H1 (cell line): Measurements from ENCODE around the gene ASS1. TPM values are rescaled to one million over a fixed set of nuclear protein-coding genes. Genes with fewer than 3 reads are reported as not detected.

ENCODE experiments used
- CTCF ChIA-PET: fragments of 300-600 bp; sonication (Branson Sonifier 250); formaldehyde crosslinking; loops from one replicate; lab custom pipeline; 2021; ENCODE audit not compliant: partially characterized antibody; lab: Charles Lee
- POLR2A ChIA-PET: fragments of 300-600 bp; sonication (Branson Sonifier 250); formaldehyde crosslinking; loops from one replicate; lab custom pipeline; 2021; ENCODE audit warnings: inconsistent platforms; ENCODE audit not compliant: partially characterized antibody; lab: Charles Lee
- DNase-seq, 2 experiments: peaks; one replicate each; pipeline versions ENCODE4 v3.0.0 to v3.0.0-alpha.2; 2010 to 2022; ENCODE audit warnings: low spot score in 2 of 2, low read depth in 1 of 2, mixed read lengths in 1 of 2
- FAIRE-seq: peaks from 2 replicates; lab custom pipeline; 2011; peaks lifted over from hg19 to GRCh38; lab: Jason Lieb, UNC
- H2AFZ ChIP-seq: 2 replicates; pipeline ENCODE4 v1.8.1; 2012; ENCODE audit warnings: low read length, inconsistent platforms
- H2AK5ac ChIP-seq: 2 replicates; pipeline ENCODE4 v1.6.1; 2013; ENCODE audit warnings: low read depth, low read length
- H2BK120ac ChIP-seq: replicated peaks from 2 replicates; pipeline ENCODE3; 2013; ENCODE audit warnings: low read depth, low read length, inconsistent platforms
- H2BK12ac ChIP-seq: 2 replicates; pipeline ENCODE4 v1.6.1; 2013; ENCODE audit warnings: low read depth, low read length
- H2BK15ac ChIP-seq: 2 replicates; pipeline ENCODE4 v1.6.1; 2013; ENCODE audit warnings: low read length
- H2BK20ac ChIP-seq: 2 replicates; pipeline ENCODE4 v1.6.1; 2013; ENCODE audit warnings: low read length
- H2BK5ac ChIP-seq: 2 replicates; pipeline ENCODE4 v1.6.1; 2013; ENCODE audit warnings: low read depth, low read length
- H3K14ac ChIP-seq: 2 replicates; pipeline ENCODE4 v1.6.1; 2013; ENCODE audit warnings: inconsistent platforms; ENCODE audit not compliant: insufficient read length
- H3K18ac ChIP-seq: 2 replicates; pipeline ENCODE4 v1.6.1; 2013; ENCODE audit warnings: low read length; ENCODE audit errors: extremely low read depth
- H3K23ac ChIP-seq: 2 replicates; pipeline ENCODE4 v1.6.1; 2013; ENCODE audit warnings: inconsistent platforms; ENCODE audit not compliant: insufficient read length
- H3K23me2 ChIP-seq: 2 replicates; pipeline ENCODE4 v1.6.1; 2013; ENCODE audit warnings: low read depth, low read length
- H3K27ac ChIP-seq: 2 replicates; pipeline ENCODE4 v1.6.1; 2011; ENCODE audit warnings: low read depth, low read length, inconsistent platforms
- H3K27me3 ChIP-seq, 4 experiments: replicated peaks in 1 of 4; 1 replicate in 1 of 4; 2 replicates in 3 of 4; pipeline versions ENCODE4 v1.6.1 to v1.8.1; 2011 to 2013; ENCODE audit warnings: low read length in 3 of 4, mild to moderate bottlenecking in 3 of 4, inconsistent platforms in 2 of 4, mixed read lengths in 2 of 4, moderate library complexity in 1 of 4; ENCODE audit not compliant: control insufficient read depth in 3 of 4, insufficient read depth in 3 of 4; ENCODE audit errors: extremely low read depth in 1 of 4
- H3K36me3 ChIP-seq, 4 experiments: 2 replicates each; pipeline versions ENCODE4 v1.6.1 to v1.8.1; 2011 to 2013; ENCODE audit warnings: mild to moderate bottlenecking in 4 of 4, low read length in 3 of 4, moderate library complexity in 2 of 4, control low read depth in 1 of 4, inconsistent platforms in 1 of 4; ENCODE audit not compliant: insufficient read depth in 4 of 4, control insufficient read depth in 2 of 4
- H3K4ac ChIP-seq: replicated peaks from 2 replicates; pipeline ENCODE3; 2013; ENCODE audit warnings: low read length, low read depth, mixed read lengths, inconsistent platforms; ENCODE audit not compliant: insufficient read length
- H3K4me1 ChIP-seq, 4 experiments: replicated peaks in 1 of 4; 1 replicate in 1 of 4; 2 replicates in 3 of 4; pipeline versions ENCODE4 v1.6.1 to v1.8.1; 2011 to 2013; ENCODE audit warnings: low read length in 3 of 4, inconsistent platforms in 2 of 4, mixed read lengths in 1 of 4; ENCODE audit not compliant: insufficient read depth in 4 of 4, control insufficient read depth in 3 of 4
- H3K4me2 ChIP-seq, 2 experiments: 2 replicates each; pipeline versions ENCODE4 v1.6.1 to v1.8.1; 2011 to 2013; ENCODE audit warnings: low read depth in 2 of 2, low read length in 2 of 2, control low read depth in 1 of 2, inconsistent platforms in 1 of 2, mild to moderate bottlenecking in 1 of 2; ENCODE audit not compliant: insufficient read depth in 1 of 2
- H3K4me3 ChIP-seq, 4 experiments: fragments of 200-600, 300-600 bp in 1 of 4; sonication (generic), shearing (Covaris generic), sonication (Bioruptor Twin) in 1 of 4; 2 replicates each; pipeline versions ENCODE4 v1.5.1 to v1.8.1; 2011 to 2016; ENCODE audit warnings: low read length in 4 of 4, low read depth in 3 of 4, control low read depth in 2 of 4, inconsistent platforms in 2 of 4, mild to moderate bottlenecking in 2 of 4, mixed read lengths in 1 of 4, moderate library complexity in 1 of 4; ENCODE audit not compliant: insufficient read depth in 2 of 4; ENCODE audit errors: extremely low read depth in 1 of 4
- H3K56ac ChIP-seq: replicated peaks from 2 replicates; pipeline ENCODE3; 2013; ENCODE audit warnings: low read depth, mild to moderate bottlenecking, mixed read lengths, low read length, inconsistent platforms; ENCODE audit not compliant: insufficient read length
- H3K79me1 ChIP-seq: 2 replicates; pipeline ENCODE4 v1.6.1; 2013; ENCODE audit warnings: low read depth, low read length, control low read depth
- H3K79me2 ChIP-seq, 2 experiments: 2 replicates each; pipeline versions ENCODE4 v1.6.1 to v1.8.1; 2012 to 2013; ENCODE audit warnings: low read length in 2 of 2, mild to moderate bottlenecking in 2 of 2, inconsistent platforms in 1 of 2; ENCODE audit not compliant: insufficient read depth in 2 of 2, control insufficient read depth in 1 of 2
- H3K9ac ChIP-seq, 4 experiments: replicated peaks in 1 of 4; 1 replicate in 1 of 4; 2 replicates in 3 of 4; pipeline versions ENCODE4 v1.6.1 to v1.8.1; 2011 to 2013; ENCODE audit warnings: low read depth in 3 of 4, low read length in 3 of 4, control low read depth in 2 of 4, mild to moderate bottlenecking in 2 of 4, moderate library complexity in 2 of 4, inconsistent platforms in 1 of 4; ENCODE audit errors: extremely low read depth in 1 of 4
- H3K9me3 ChIP-seq, 2 experiments: 2 replicates each; pipeline versions ENCODE4 v1.6.1 to v1.8.1; 2012 to 2013; ENCODE audit warnings: mild to moderate bottlenecking in 2 of 2, moderate library complexity in 2 of 2, control low read depth in 1 of 2, inconsistent platforms in 1 of 2, low read depth in 1 of 2, low read length in 1 of 2, mixed read lengths in 1 of 2; ENCODE audit not compliant: insufficient read depth in 2 of 2
- H4K20me1 ChIP-seq, 2 experiments: replicated peaks in 1 of 2; 2 replicates each; pipeline versions ENCODE3 to v1.8.1; 2011 to 2013; ENCODE audit warnings: inconsistent platforms in 2 of 2, low read length in 2 of 2, mild to moderate bottlenecking in 1 of 2; ENCODE audit not compliant: insufficient read depth in 2 of 2, control insufficient read depth in 1 of 2
- H4K5ac ChIP-seq: 2 replicates; pipeline ENCODE4 v1.6.1; 2013; ENCODE audit warnings: low read length, low read depth, mixed read lengths, inconsistent platforms; ENCODE audit not compliant: insufficient read length
- H4K8ac ChIP-seq: 2 replicates; pipeline ENCODE4 v1.8.0; 2013; ENCODE audit warnings: mild to moderate bottlenecking, moderate library complexity, low read length, inconsistent platforms; ENCODE audit not compliant: insufficient read depth; ENCODE audit errors: extremely low read depth
- H4K91ac ChIP-seq: replicated peaks from 2 replicates; pipeline ENCODE3; 2013; ENCODE audit warnings: low read length, mixed read lengths, inconsistent platforms; ENCODE audit not compliant: insufficient read length
- FOSL1 ChIP-seq: IDR thresholded peaks from 2 replicates; pipeline ENCODE4 v1.6.1; 2011; ENCODE audit warnings: mild to moderate bottlenecking, low read depth, low read length, moderate library complexity; ENCODE audit not compliant: insufficient read depth
- POU5F1 ChIP-seq: IDR thresholded peaks from 2 replicates; pipeline ENCODE4 v1.6.1; 2011; ENCODE audit warnings: low read depth, mild to moderate bottlenecking, low read length, moderate library complexity
- RAD21 ChIP-seq, 2 experiments: IDR thresholded peaks in 1 of 2; conservative IDR thresholded peaks in 1 of 2; 2 replicates each; pipeline ENCODE4 v1.6.1; 2011; ENCODE audit warnings: low read depth in 2 of 2, low read length in 2 of 2, improper control_type of control experiment in 1 of 2, inconsistent platforms in 1 of 2, mild to moderate bottlenecking in 1 of 2, moderate library complexity in 1 of 2
- WGBS, 2 experiments: shearing (Covaris generic) in 1 of 2; methylation state at CpG; one replicate each; pipeline versions ENCODE4 v1.1.6 to v1.1.7; 2013 to 2015; ENCODE audit warnings: low lambda C conversion rate in 2 of 2, mixed read lengths in 2 of 2, inconsistent platforms in 1 of 2, low coverage in 1 of 2, missing lambda C conversion rate in 1 of 2; ENCODE audit not compliant: insufficient replicate concordance in 2 of 2, insufficient coverage in 1 of 2, insufficient read length in 1 of 2; ENCODE audit errors: extremely low coverage in 1 of 2, missing lambda C conversion rate in 1 of 2; 5-methylcytosine and 5-hydroxymethylcytosine counted together
- polyA plus RNA-seq, 7 experiments: library from polyadenylated mRNA; depleted of rRNA in 3 of 7; stranded (reverse) in 5 of 7; unstranded in 2 of 7; fragments of >200 nt in 5 of 7; fragments of 200-250 nt in 2 of 7; gene quantifications; 1 replicate in 5 of 7; 2 replicates in 1 of 7; 4 replicates in 1 of 7; pipeline versions ENCODE4 v1.2.1 to v1.2.3, GENCODE V29; 2011 to 2013; ENCODE audit warnings: missing spikeins in 2 of 7, mixed read lengths in 2 of 7
- total RNA-seq: library from RNA; stranded (reverse); fragmentation: NEBNext Ultra II Directional; extraction: Animal tissue kit (Norgen Biotek cat#: 25700); gene quantifications from 2 replicates; pipeline ENCODE4 v1.2.1, GENCODE V29; 2021

The ASS1 gene
- total and polyA plus RNA-seq, 2 of the 8 experiments (the other 6 are each of a cell fraction or from before 2014, with no cell fraction given) = 108 to 296 TPM

DNA sequence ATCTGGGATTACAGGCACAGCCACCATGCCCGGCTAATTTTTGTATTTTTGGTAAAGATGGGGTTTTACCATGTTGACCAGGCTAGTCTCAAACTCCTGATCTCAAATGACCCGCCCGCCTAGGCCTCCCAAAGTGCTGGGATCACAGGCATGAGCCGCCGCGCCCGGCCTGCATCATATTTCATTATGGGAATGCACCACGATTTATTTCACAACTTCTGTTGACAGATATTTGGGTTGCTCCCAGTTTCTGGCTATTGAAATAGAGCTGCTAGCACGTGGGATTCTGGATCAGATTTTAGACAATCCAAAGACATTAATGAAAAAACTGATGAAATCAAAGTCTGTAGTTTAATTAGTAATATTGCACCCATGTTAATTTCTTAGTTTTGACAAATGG is 86.2 kb downstream of the ASS1 start:
- Histone ChIP-seq H3K14ac (no peak overlapping the region), H3K27me3 (peaks cover 0 to 6% (median 2%) of the 10 kb centered on the region in 4 experiments; a peak in 2 of 7 replicates), H4K5ac (no peak overlapping the region), H3K18ac (no peak overlapping the region), H3K4ac (no peak overlapping the region), H3K4me1 (peaks cover 0 to 11% (median 8%) of the 10 kb centered on the region in 4 experiments; a peak in 6 of 7 replicates), H2BK15ac (no peak overlapping the region), H2AFZ (no peak overlapping the region), H3K79me1 (no peaks in the 10 kb centered on the region), H3K79me2 (no peaks in the 10 kb centered on the region), H4K91ac (no peak overlapping the region), H3K23me2 (0 out of 2 replicates have a peak, but pooled peaks cover 3% of the 10 kb centered on the region), H2BK12ac (no peak overlapping the region), H3K56ac (no peak overlapping the region), H3K27ac (no peak overlapping the region), H3K9ac (no peak overlapping the region), H3K23ac (no peak overlapping the region), H3K9me3 (no peaks in the 10 kb centered on the region), H2AK5ac (no peak overlapping the region), H4K20me1 (no peaks in the 10 kb centered on the region), H3K4me2 (no peak overlapping the region), H2BK120ac (no peak overlapping the region), H3K36me3 (no peaks in the 10 kb centered on the region), H2BK20ac (no peak overlapping the region), H4K8ac (no peak overlapping the region), H2BK5ac (no peak overlapping the region), H3K4me3 (no peak overlapping the region)
- ChIA-PET CTCF (interaction anchor here (0.6 to 1.6 kb wide), 4 partner anchors 8 to 110 kb away, joined by 3 to 5 read pairs (median 4); no protein-coding TSS in a partner anchor), POLR2A (no interaction called here)
- FAIRE-seq = no peak
- no peak for DNase-seq
- 92% methylated on average over 9 of the region's 9 CpGs; no CpG with 5 or more reads in 1 of the 2 experiments for WGBS, 2 experiments
- TF ChIP-seq FOSL1 (no peak), POU5F1 (no peak), RAD21 (IDR thresholded peaks at IDR 0.05 in 1 of 2, conservative IDR thresholded peaks at IDR 0.05 in 1 of 2; ENCODE audit: low read depth in 2 of 2, low read length in 2 of 2) (no peak)
